K562 (cell line): ENCODE data around the gene NDFIP1. TPM values are rescaled to one million over a fixed set of nuclear protein-coding genes. Genes with fewer than 3 reads are reported as not detected.

Experiments
- ATAC-seq: fragments of 200-7000 bp; cut with Tn5 transposase; 3 replicates; pipeline ENCODE4 v1.9.1; 2020; ENCODE audit warnings: moderate library complexity
- BruUV-seq: library from RNA; stranded (reverse); fragments of 400-500 nt; replicated peaks from 2 replicates; lab custom pipeline; 2021; lab: Mats Ljungman, UMichigan
- CTCF ChIA-PET: fragments of 300-600 bp; formaldehyde crosslinking; extraction: SDS; loops from one replicate; lab custom pipeline; 2021; ENCODE audit warnings: low intra/inter-chr PET ratio; lab: Yijun Ruan, JAX
- POLR2A ChIA-PET: fragments of 300-600, 350-650 bp; sonication (Branson Sonifier 250); formaldehyde crosslinking; extraction: SDS; loops from one replicate; lab custom pipeline; 2021; ENCODE audit warnings: antibody characterized with exemption, inconsistent platforms; lab: Yijun Ruan, JAX
- DNase-seq, 4 experiments: peaks; one replicate each; pipeline versions ENCODE4 v3.0.0 to v3.0.0-alpha.2; 2011 to 2018; ENCODE audit warnings: low spot score in 3 of 4, mixed read lengths in 3 of 4; ENCODE audit errors: extremely low read depth in 1 of 4
- FAIRE-seq: peaks from 2 replicates; lab custom pipeline; 2011; peaks lifted over from hg19 to GRCh38; lab: Jason Lieb, UNC
- H2AFZ ChIP-seq: 2 replicates; pipeline ENCODE4 v1.6.0; 2011; ENCODE audit warnings: low read depth, low read length, control low read depth, inconsistent platforms
- H3K27ac ChIP-seq: fragments of 200-600 bp; 3 replicates; pipeline ENCODE4 v1.8.0; 2011; ENCODE audit warnings: low read depth, mild to moderate bottlenecking, control low read depth, inconsistent platforms, low read length, moderate library complexity, mixed read lengths; ENCODE audit errors: extremely low read depth
- H3K27me3 ChIP-seq, 2 experiments: fragments of 300-600 bp in 1 of 2; 2 replicates in 1 of 2; 3 replicates in 1 of 2; pipeline versions ENCODE4 v1.6.0 to v1.8.0; 2011; ENCODE audit warnings: inconsistent platforms in 2 of 2, low read length in 2 of 2, mild to moderate bottlenecking in 1 of 2, mixed read lengths in 1 of 2, moderate library complexity in 1 of 2; ENCODE audit not compliant: control insufficient read depth in 2 of 2, insufficient read depth in 2 of 2
- H3K36me3 ChIP-seq: fragments of 300-600 bp; 3 replicates; pipeline ENCODE4 v1.8.0; 2011; ENCODE audit warnings: mild to moderate bottlenecking, low read length, inconsistent platforms; ENCODE audit not compliant: control insufficient read depth, insufficient read depth
- H3K4me1 ChIP-seq, 2 experiments: fragments of 200-600 bp in 1 of 2; replicated peaks in 1 of 2; 2 replicates in 1 of 2; 3 replicates in 1 of 2; pipeline versions ENCODE4 v1.5.1 to v1.8.0; 2011; ENCODE audit warnings: inconsistent platforms in 2 of 2, low read length in 2 of 2, mild to moderate bottlenecking in 1 of 2, mixed read lengths in 1 of 2, moderate library complexity in 1 of 2; ENCODE audit not compliant: control insufficient read depth in 2 of 2, insufficient read depth in 2 of 2
- H3K4me2 ChIP-seq: 2 replicates; pipeline ENCODE4 v1.6.1; 2011; ENCODE audit warnings: low read length, control low read depth, inconsistent platforms, mixed read lengths; ENCODE audit not compliant: insufficient read depth
- H3K4me3 ChIP-seq: fragments of 200-600 bp; sonication (generic), shearing (Covaris generic); 2 replicates; pipeline ENCODE4 v1.5.1; 2016; ENCODE audit warnings: control low read depth, inconsistent platforms
- H3K79me2 ChIP-seq: fragments of 200-600 bp; 3 replicates; pipeline ENCODE4 v1.8.0; 2011; ENCODE audit warnings: low read length, inconsistent platforms; ENCODE audit not compliant: control insufficient read depth, insufficient read depth
- H3K9ac ChIP-seq, 2 experiments: 2 replicates each; pipeline versions ENCODE4 v1.6.0 to v1.6.1; 2011; ENCODE audit warnings: low read depth in 2 of 2, low read length in 2 of 2, control low read depth in 1 of 2, inconsistent platforms in 1 of 2, mild to moderate bottlenecking in 1 of 2, mixed read lengths in 1 of 2; ENCODE audit not compliant: insufficient read depth in 1 of 2
- H3K9me1 ChIP-seq: one replicate; pipeline ENCODE4 v1.6.0; 2011; ENCODE audit warnings: inconsistent platforms, mild to moderate bottlenecking, low read length, moderate library complexity; ENCODE audit not compliant: control insufficient read depth, insufficient read depth
- H3K9me3 ChIP-seq: replicated peaks from 2 replicates; pipeline ENCODE4 v1.5.1; 2011; ENCODE audit warnings: low read depth, low read length, inconsistent platforms; ENCODE audit not compliant: control insufficient read depth, insufficient read depth
- H4K20me1 ChIP-seq: replicated peaks from 2 replicates; pipeline ENCODE4 v1.6.1; 2011; ENCODE audit warnings: low read length, inconsistent platforms, mixed read lengths; ENCODE audit not compliant: control insufficient read depth, insufficient read depth
- CAMTA2 ChIP-seq: fragments of 250-450 bp; sonication (Bioruptor Pico); conservative IDR thresholded peaks from 2 replicates; pipeline ENCODE4 v1.5.1; 2022
- CHCHD3 ChIP-seq: fragments of 250-450 bp; sonication (Bioruptor Pico); IDR thresholded peaks from 2 replicates; pipeline ENCODE4 v2.1.2; 2022; ENCODE audit warnings: mild to moderate bottlenecking
- ETV6 ChIP-seq, 3 experiments: fragments of 150-350 bp in 1 of 3; sonication (generic) in 1 of 3; formaldehyde crosslinking in 1 of 3; IDR thresholded peaks; 2 replicates each; pipeline versions ENCODE4 v1.6.1 to v1.8.0; 2014 to 2022; ENCODE audit warnings: borderline replicate concordance in 2 of 3, low read depth in 2 of 3, antibody characterized with exemption in 1 of 3, low read length in 1 of 3, mild to moderate bottlenecking in 1 of 3, missing genetic modification reagents in 1 of 3
- GABPB1 ChIP-seq: sonication (generic); formaldehyde crosslinking; IDR thresholded peaks from 2 replicates; pipeline ENCODE4 v1.8.0; 2022; ENCODE audit warnings: mild to moderate bottlenecking, missing genetic modification reagents
- KAT7 ChIP-seq: sonication (generic); formaldehyde crosslinking; IDR thresholded peaks from 2 replicates; pipeline ENCODE4 v1.8.0; 2022; ENCODE audit warnings: missing genetic modification reagents, mild to moderate bottlenecking, borderline replicate concordance
- KAT8 ChIP-seq: fragments of 450-650 bp; IDR thresholded peaks from 2 replicates; pipeline ENCODE4 v1.6.1; 2016; ENCODE audit warnings: low read depth, mild to moderate bottlenecking
- WGBS: fragments of 100-300 bp; shearing (Covaris generic); methylation state at CpG from one replicate; pipeline ENCODE4 v1.1.6; 2016; ENCODE audit warnings: low coverage, mixed read lengths; ENCODE audit not compliant: insufficient coverage; ENCODE audit errors: missing lambda C conversion rate; 5-methylcytosine and 5-hydroxymethylcytosine counted together
- in situ Hi-C: fragments of 300-500 bp; cut with MboI; formaldehyde crosslinking; loops from 4 replicates; pipeline ENCODE4 v1.15.0; 2018; ENCODE audit warnings: inconsistent platforms, mixed read lengths
- intact Hi-C: fragments of 100-400 bp; cut with micrococcal nuclease; formaldehyde crosslinking; loops from 2 replicates; pipeline ENCODE4 v1.14.2; 2022
- polyA plus RNA-seq, 8 experiments: library from polyadenylated mRNA; depleted of rRNA in 4 of 8; stranded (reverse) in 5 of 8; unstranded in 3 of 8; fragments of >200 nt; fragmentation: Nextera tagmentation in 2 of 8; fragmentation: Illumina TruSeq in 1 of 8; extraction: Ambion mirVana in 2 of 8; extraction: Trizol in 1 of 8; gene quantifications; 2 replicates each; pipeline versions ENCODE4 v1.2.1 to v1.2.3, GENCODE V29; 2011 to 2014; ENCODE audit warnings: inconsistent platforms in 1 of 8, missing spikeins in 1 of 8
- total RNA-seq, 7 experiments: library from RNA; depleted of rRNA in 6 of 7; stranded (reverse); fragments of >200 nt in 6 of 7; fragmentation: Illumina TruSeq in 2 of 7; extraction: Trizol in 2 of 7; gene quantifications; 2 replicates each; pipeline versions ENCODE4 v1.2.1 to v1.2.3, GENCODE V29; 2011 to 2021; ENCODE audit warnings: low replicate concordance in 1 of 7
- TF ChIP-seq, protein P1 (sequence below): fragments of 450-650 bp; formaldehyde crosslinking; IDR thresholded peaks from 2 replicates; pipeline ENCODE4 v1.4.0; 2020; ENCODE audit warnings: mild to moderate bottlenecking, mixed read lengths
- TF ChIP-seq, protein P2 (sequence below), 2 experiments: fragments of 450-650 bp; formaldehyde crosslinking in 1 of 2; IDR thresholded peaks; 2 replicates each; pipeline versions ENCODE4 v1.4.0 to v1.6.1; 2014 to 2020; ENCODE audit warnings: mild to moderate bottlenecking in 2 of 2, borderline replicate concordance in 1 of 2, low read depth in 1 of 2

NDFIP1 gene
- total and polyA plus RNA-seq, 9 of the 15 experiments (the other 6 are each of a cell fraction or from before 2014, with no cell fraction given): 5.3 to 37.5 (median 31.9) TPM

DNA sequence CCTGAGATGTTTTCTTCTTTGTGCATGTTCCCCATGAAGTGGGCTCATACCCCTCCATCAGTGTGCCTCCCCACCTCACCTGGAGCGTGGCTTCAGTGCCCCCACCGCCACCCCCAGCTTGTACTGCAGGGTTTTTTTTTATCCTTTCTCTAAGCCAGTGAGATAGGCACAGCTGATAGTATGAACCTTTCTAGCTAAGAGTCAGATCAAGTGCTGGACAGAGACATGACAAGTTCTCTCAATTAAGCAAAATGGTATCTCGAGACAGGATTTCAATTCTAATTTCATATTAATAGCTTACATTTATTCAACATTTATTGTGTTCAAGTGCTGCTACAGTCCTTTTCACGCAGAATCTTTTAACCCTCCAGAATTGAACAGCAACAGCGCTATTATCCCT is 55.7 kb downstream of the NDFIP1 start:
- no peaks in the 10 kb centered on the region; a peak in 1 of 5 replicates for H3K4me1 ChIP-seq
- no peak for FAIRE-seq
- in situ Hi-C loops: loop anchor here (5.0 to 10.0 kb wide), 2 partner anchors 388 to 530 kb away; no protein-coding TSS in a partner anchor
- no peak for ATAC-seq
- no peak overlapping the region for H3K9ac ChIP-seq
- no peak overlapping the region for H3K27ac ChIP-seq
- POLR2A ChIA-PET: interaction anchor here (0.7 kb wide), 1 partner anchor 188 kb away, joined by 3 read pairs; no protein-coding TSS in a partner anchor
- CTCF ChIA-PET: no interaction called here
- no peaks in the 10 kb centered on the region for H4K20me1 ChIP-seq
- H3K9me3 ChIP-seq: no peaks in the 10 kb centered on the region
- peaks cover 4 to 13% of the 10 kb centered on the region in 2 experiments; a peak in 4 of 5 replicates for H3K27me3 ChIP-seq
- intact Hi-C loops: no loop called here
- no peaks in the 10 kb centered on the region for H3K9me1 ChIP-seq
- no peak overlapping the region for H3K4me2 ChIP-seq
- BruUV-seq: no TSS peak
- no peak for DNase-seq
- whole genome bisulfite sequencing: 20% methylated on average over 3 of the region's 5 CpGs
- no peaks in the 10 kb centered on the region for H3K79me2 ChIP-seq
- no peak overlapping the region for H2AFZ ChIP-seq
- no peak overlapping the region for H3K4me3 ChIP-seq
- H3K36me3 ChIP-seq: no peaks in the 10 kb centered on the region
- no peak for TF ChIP-seq CHCHD3 (CRISPR knock-in tag)
- TF ChIP-seq KAT7 (CRISPR knock-in tag): no peak
- no peak for TF ChIP-seq KAT8
- TF ChIP-seq CAMTA2: no peak
- TF ChIP-seq, protein P1, sequence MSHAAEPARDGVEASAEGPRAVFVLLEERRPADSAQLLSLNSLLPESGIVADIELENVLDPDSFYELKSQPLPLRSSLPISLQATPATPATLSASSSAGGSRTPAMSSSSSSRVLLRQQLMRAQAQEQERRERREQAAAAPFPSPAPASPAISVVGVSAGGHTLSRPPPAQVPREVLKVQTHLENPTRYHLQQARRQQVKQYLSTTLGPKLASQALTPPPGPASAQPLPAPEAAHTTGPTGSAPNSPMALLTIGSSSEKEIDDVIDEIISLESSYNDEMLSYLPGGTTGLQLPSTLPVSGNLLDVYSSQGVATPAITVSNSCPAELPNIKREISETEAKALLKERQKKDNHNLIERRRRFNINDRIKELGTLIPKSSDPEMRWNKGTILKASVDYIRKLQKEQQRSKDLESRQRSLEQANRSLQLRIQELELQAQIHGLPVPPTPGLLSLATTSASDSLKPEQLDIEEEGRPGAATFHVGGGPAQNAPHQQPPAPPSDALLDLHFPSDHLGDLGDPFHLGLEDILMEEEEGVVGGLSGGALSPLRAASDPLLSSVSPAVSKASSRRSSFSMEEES: no peak
- TF ChIP-seq GABPB1: no peak
- TF ChIP-seq, protein P2, sequence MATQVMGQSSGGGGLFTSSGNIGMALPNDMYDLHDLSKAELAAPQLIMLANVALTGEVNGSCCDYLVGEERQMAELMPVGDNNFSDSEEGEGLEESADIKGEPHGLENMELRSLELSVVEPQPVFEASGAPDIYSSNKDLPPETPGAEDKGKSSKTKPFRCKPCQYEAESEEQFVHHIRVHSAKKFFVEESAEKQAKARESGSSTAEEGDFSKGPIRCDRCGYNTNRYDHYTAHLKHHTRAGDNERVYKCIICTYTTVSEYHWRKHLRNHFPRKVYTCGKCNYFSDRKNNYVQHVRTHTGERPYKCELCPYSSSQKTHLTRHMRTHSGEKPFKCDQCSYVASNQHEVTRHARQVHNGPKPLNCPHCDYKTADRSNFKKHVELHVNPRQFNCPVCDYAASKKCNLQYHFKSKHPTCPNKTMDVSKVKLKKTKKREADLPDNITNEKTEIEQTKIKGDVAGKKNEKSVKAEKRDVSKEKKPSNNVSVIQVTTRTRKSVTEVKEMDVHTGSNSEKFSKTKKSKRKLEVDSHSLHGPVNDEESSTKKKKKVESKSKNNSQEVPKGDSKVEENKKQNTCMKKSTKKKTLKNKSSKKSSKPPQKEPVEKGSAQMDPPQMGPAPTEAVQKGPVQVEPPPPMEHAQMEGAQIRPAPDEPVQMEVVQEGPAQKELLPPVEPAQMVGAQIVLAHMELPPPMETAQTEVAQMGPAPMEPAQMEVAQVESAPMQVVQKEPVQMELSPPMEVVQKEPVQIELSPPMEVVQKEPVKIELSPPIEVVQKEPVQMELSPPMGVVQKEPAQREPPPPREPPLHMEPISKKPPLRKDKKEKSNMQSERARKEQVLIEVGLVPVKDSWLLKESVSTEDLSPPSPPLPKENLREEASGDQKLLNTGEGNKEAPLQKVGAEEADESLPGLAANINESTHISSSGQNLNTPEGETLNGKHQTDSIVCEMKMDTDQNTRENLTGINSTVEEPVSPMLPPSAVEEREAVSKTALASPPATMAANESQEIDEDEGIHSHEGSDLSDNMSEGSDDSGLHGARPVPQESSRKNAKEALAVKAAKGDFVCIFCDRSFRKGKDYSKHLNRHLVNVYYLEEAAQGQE (IDR thresholded peaks at IDR 0.05; ENCODE audit: borderline replicate concordance): peak; percentile 38; the same call in 1 of the 2 replicates
- TF ChIP-seq, protein P2 (CRISPR knock-in tag; IDR thresholded peaks at IDR 0.05; ENCODE audit: low read depth): no peak
- TF ChIP-seq ETV6 (IDR thresholded peaks at IDR 0.05; ENCODE audit: borderline replicate concordance in 1 of 2, low read depth in 2 of 2, low read length in 1 of 2): no peak
- no peak for TF ChIP-seq ETV6 (CRISPR knock-in tag; IDR thresholded peaks at IDR 0.05; ENCODE audit: borderline replicate concordance)
